ENCODE data around the gene TRPM2. TPM values are rescaled to one million over a fixed set of nuclear protein-coding genes. Genes with fewer than 3 reads are reported as not detected.
A peak's percentile ranks its signal among the peaks of the same experiment; 100 is the strongest.

The TRPM2 gene
- total and polyA plus RNA-seq, 2 of the 13 experiments (the other 11 are each of a cell fraction or from before 2014, with no cell fraction given) = 0.07 to 0.20 TPM

- TF ChIP-seq MXD4 (CRISPR knock-in tag; IDR thresholded peaks at IDR 0.05) (0 out of 2 replicates have a peak, but pooled peaks have one; percentile 25), STAG1 (CRISPR knock-in tag; IDR thresholded peaks at IDR 0.05) (peak; percentile 44), KAT8 (CRISPR knock-in tag; IDR thresholded peaks at IDR 0.05) (0 out of 2 replicates have a peak, but pooled peaks have one; percentile 16), ARNTL (CRISPR knock-in tag; IDR thresholded peaks at IDR 0.05) (0 out of 2 replicates have a peak, but pooled peaks have one; percentile 42), RBFOX2 (IDR thresholded peaks at IDR 0.05; ENCODE audit: low read depth, low read length) (peak; percentile 52; the same call in 1 of the 2 replicates), ZNF543 (CRISPR knock-in tag; IDR thresholded peaks at IDR 0.05) (0 out of 2 replicates have a peak, but pooled peaks have one; percentile 18), ZNF883 (CRISPR knock-in tag; IDR thresholded peaks at IDR 0.05; ENCODE audit: not compliant biosample characterization) (peak; percentile 1), ZNF879 (CRISPR knock-in tag; IDR thresholded peaks at IDR 0.05) (peak; percentile 70; the same call in 1 of the 2 replicates), GABPB1 (CRISPR knock-in tag; IDR thresholded peaks at IDR 0.05) (0 out of 2 replicates have a peak, but pooled peaks have one; percentile 36), ZNF546 (CRISPR knock-in tag; conservative IDR thresholded peaks at IDR 0.05) (0 out of 2 replicates have a peak, but pooled peaks have one; percentile 41), ZNF451 (CRISPR knock-in tag; IDR thresholded peaks at IDR 0.05) (no peak), MAX (IDR thresholded peaks at IDR 0.05) (peak; percentile 81), MED1 (CRISPR knock-in tag; IDR thresholded peaks at IDR 0.05) (0 out of 2 replicates have a peak, but pooled peaks have one; percentile 11)
- TF ChIP-seq, protein P1, sequence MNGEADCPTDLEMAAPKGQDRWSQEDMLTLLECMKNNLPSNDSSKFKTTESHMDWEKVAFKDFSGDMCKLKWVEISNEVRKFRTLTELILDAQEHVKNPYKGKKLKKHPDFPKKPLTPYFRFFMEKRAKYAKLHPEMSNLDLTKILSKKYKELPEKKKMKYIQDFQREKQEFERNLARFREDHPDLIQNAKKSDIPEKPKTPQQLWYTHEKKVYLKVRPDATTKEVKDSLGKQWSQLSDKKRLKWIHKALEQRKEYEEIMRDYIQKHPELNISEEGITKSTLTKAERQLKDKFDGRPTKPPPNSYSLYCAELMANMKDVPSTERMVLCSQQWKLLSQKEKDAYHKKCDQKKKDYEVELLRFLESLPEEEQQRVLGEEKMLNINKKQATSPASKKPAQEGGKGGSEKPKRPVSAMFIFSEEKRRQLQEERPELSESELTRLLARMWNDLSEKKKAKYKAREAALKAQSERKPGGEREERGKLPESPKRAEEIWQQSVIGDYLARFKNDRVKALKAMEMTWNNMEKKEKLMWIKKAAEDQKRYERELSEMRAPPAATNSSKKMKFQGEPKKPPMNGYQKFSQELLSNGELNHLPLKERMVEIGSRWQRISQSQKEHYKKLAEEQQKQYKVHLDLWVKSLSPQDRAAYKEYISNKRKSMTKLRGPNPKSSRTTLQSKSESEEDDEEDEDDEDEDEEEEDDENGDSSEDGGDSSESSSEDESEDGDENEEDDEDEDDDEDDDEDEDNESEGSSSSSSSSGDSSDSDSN (CRISPR knock-in tag; IDR thresholded peaks at IDR 0.05) = peak; percentile 36; the same call in 1 of the 2 replicates
- TF ChIP-seq, protein P2, sequence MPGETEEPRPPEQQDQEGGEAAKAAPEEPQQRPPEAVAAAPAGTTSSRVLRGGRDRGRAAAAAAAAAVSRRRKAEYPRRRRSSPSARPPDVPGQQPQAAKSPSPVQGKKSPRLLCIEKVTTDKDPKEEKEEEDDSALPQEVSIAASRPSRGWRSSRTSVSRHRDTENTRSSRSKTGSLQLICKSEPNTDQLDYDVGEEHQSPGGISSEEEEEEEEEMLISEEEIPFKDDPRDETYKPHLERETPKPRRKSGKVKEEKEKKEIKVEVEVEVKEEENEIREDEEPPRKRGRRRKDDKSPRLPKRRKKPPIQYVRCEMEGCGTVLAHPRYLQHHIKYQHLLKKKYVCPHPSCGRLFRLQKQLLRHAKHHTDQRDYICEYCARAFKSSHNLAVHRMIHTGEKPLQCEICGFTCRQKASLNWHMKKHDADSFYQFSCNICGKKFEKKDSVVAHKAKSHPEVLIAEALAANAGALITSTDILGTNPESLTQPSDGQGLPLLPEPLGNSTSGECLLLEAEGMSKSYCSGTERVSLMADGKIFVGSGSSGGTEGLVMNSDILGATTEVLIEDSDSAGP (CRISPR knock-in tag; IDR thresholded peaks at IDR 0.05; ENCODE audit: borderline replicate concordance) = peak; percentile 43; the same call in 1 of the 2 replicates
- TF ChIP-seq, protein P3, sequence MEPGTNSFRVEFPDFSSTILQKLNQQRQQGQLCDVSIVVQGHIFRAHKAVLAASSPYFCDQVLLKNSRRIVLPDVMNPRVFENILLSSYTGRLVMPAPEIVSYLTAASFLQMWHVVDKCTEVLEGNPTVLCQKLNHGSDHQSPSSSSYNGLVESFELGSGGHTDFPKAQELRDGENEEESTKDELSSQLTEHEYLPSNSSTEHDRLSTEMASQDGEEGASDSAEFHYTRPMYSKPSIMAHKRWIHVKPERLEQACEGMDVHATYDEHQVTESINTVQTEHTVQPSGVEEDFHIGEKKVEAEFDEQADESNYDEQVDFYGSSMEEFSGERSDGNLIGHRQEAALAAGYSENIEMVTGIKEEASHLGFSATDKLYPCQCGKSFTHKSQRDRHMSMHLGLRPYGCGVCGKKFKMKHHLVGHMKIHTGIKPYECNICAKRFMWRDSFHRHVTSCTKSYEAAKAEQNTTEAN (CRISPR knock-in tag; conservative IDR thresholded peaks at IDR 0.05) = 0 out of 2 replicates have a peak, but pooled peaks have one; percentile 28
- TF ChIP-seq, protein P4, sequence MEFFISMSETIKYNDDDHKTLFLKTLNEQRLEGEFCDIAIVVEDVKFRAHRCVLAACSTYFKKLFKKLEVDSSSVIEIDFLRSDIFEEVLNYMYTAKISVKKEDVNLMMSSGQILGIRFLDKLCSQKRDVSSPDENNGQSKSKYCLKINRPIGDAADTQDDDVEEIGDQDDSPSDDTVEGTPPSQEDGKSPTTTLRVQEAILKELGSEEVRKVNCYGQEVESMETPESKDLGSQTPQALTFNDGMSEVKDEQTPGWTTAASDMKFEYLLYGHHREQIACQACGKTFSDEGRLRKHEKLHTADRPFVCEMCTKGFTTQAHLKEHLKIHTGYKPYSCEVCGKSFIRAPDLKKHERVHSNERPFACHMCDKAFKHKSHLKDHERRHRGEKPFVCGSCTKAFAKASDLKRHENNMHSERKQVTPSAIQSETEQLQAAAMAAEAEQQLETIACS (CRISPR knock-in tag; IDR thresholded peaks at IDR 0.05) = peak; percentile 77
- TF ChIP-seq, protein P5, sequence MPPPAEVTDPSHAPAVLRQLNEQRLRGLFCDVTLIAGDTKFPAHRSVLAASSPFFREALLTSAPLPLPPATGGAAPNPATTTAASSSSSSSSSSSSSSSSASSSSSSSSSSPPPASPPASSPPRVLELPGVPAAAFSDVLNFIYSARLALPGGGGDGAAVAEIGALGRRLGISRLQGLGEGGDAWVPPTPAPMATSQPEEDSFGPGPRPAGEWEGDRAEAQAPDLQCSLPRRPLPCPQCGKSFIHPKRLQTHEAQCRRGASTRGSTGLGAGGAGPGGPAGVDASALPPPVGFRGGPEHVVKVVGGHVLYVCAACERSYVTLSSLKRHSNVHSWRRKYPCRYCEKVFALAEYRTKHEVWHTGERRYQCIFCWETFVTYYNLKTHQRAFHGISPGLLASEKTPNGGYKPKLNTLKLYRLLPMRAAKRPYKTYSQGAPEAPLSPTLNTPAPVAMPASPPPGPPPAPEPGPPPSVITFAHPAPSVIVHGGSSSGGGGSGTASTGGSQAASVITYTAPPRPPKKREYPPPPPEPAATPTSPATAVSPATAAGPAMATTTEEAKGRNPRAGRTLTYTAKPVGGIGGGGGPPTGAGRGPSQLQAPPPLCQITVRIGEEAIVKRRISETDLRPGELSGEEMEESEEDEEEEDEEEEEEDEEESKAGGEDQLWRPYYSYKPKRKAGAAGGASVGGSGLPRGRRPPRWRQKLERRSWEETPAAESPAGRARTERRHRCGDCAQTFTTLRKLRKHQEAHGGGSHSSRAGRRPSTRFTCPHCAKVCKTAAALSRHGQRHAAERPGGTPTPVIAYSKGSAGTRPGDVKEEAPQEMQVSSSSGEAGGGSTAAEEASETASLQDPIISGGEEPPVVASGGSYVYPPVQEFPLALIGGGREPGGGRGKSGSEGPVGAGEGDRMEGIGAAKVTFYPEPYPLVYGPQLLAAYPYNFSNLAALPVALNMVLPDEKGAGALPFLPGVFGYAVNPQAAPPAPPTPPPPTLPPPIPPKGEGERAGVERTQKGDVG (CRISPR knock-in tag; IDR thresholded peaks at IDR 0.05; ENCODE audit: borderline replicate concordance) = 0 out of 2 replicates have a peak, but pooled peaks have one; percentile 2
Measured at GRCh38 chr21:44455524-44456213, 102.2 kb downstream of the TRPM2 start (continued).

Measured in HepG2 (cell line).